ENCODE measurements around the gene PCBP2.

Gene PCBP2

DNA sequence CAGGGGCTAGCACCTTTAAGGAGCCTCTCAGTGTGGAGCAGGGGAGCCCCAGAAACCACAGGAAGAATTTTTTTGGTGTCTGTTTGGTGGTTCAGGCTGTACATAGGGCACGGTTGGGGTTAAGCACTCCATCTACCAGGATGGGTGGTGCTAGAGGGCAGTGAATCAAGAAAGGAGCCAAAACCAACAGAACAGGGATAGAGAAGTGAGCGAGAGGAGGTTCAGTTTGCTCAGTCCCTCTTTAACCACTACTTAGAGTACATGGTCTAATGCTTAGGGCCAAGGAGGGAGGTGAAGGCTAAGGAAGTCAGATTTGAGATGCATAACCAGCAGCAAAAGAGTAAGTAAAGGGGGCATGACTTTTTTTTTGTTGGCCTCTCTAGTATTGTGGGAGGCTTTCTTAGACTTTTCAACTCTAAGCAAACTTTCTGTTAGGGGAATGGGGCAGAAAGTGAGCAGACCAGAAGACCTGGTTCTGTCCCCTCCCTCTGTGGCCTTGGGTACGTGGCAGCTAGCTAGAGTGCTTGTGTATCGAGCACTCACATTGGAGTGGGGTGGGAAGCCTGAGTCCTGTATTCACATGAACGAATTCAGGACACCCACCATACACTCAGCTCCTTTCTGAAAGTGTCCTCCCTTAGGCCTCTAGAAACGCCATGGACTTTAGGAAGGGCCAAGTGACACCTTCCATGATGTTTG is 62.0 kb downstream of the PCBP2 start:
- no peak for DNase-seq

- no peak for DNase-seq
Measured at GRCh38 chr12:53514628-53515290, 62.9 kb downstream of the PCBP2 start.

DNA sequence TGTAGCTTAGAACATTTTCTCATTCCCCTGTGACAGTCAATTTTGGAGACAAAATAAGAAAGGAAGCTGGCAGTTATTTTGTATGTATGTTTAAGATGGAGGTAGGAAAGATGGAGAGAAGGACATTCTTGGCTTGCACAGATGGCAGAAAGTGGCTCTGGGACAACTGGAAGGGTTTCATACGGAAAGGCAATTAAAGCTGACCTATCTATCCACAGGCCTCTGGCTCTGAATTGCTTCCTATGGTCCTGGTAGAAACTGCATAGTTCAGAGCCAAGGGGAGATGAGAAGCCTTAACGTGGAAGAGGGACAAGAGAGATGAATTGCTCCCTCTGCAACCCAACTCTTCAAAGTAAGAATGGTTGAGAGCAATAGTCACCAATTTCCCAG is 63.4 kb downstream of the PCBP2 start:
- no peak for DNase-seq

DNA sequence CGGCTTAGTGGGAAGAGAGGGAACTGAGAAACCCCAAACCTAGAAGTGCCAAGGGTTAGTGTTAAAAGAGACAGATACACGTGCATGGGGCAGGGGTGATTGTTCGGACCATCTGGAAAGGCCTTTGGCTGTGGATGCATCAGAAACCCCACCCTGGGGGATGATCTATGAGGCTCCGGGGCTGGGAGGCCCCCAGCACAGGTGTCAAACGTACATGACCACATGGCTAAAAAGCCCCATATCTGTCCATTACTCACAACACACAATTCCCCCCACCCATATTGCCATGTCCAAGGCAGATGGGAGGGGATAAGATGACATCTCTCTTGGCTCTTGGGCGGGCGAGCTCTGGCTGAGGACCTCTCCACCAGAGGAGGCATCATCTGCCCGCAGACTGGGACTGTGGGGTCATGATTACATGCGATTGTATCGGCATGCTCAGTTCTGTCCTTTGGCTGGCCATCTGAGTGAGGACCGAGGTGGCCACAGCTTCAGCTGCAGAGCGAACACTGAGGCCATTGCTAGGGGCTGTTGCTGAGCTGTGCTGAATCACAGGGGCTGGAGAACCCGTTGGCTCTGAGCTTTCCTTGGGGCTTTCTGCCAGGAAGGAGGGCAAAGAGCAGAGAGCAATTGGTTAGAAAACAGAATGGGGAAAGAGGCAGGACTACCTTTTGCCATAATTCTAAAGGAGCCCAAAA is 65.0 kb downstream of the PCBP2 start:
- DNase-seq, result no peak

- no peak for DNase-seq
Measured at GRCh38 chr12:53518381-53518780, 66.5 kb downstream of the PCBP2 start.

GRCh38 chr12:53523131-53523530 is 71.2 kb downstream of the PCBP2 start:
- DNase-seq, result no peak

GRCh38 chr12:53524476-53524875 is 72.6 kb downstream of the PCBP2 start:
- DNase-seq, result no peak

DNA sequence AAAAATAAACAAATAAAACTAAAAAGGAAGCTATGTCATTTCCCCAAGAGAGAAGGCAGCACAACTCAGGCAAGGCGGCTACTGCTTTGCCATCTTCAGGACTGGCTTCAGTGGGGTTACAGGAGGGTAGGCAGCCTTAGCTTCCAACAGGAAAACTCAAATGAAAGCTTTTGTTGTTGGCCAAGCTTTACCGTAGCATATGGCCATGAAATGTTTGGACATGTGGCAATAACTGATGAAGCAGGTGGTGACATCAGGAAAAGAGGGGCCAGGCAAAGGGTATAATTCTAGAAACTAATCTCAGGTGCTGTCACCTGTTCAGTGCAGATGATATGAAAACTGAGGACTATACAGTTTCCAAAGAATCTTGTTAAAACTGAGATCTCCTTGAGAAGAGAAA is 78.2 kb downstream of the PCBP2 start:
- DNase-seq, result no peak
